Prostate gland (tissue), 2 donors: ENCODE results near the gene LRRC75B.

Experiments
- POLR2A ChIP-seq: fragments of 450-650 bp; IDR thresholded peaks from one replicate; pipeline ENCODE4 v1.6.1; 2016; ENCODE audit warnings: antibody characterized with exemption, mild to moderate bottlenecking
- TF ChIP-seq, protein P1 (sequence below), 4 experiments: fragments of 200-600 bp in 2 of 4; fragments of 450-650 bp in 2 of 4; sonication (generic) in 2 of 4; IDR thresholded peaks; 1 replicate in 3 of 4; 2 replicates in 1 of 4; pipeline ENCODE4 v1.5.1; 2016 to 2019; ENCODE audit warnings: antibody characterized with exemption in 4 of 4, mild to moderate bottlenecking in 2 of 4, moderate library complexity in 2 of 4

GRCh38 chr22:24555165-24556039 lies 37.5 kb downstream of the LRRC75B start, which contains the start of gene SNRPD3:
- TF ChIP-seq, protein P1, sequence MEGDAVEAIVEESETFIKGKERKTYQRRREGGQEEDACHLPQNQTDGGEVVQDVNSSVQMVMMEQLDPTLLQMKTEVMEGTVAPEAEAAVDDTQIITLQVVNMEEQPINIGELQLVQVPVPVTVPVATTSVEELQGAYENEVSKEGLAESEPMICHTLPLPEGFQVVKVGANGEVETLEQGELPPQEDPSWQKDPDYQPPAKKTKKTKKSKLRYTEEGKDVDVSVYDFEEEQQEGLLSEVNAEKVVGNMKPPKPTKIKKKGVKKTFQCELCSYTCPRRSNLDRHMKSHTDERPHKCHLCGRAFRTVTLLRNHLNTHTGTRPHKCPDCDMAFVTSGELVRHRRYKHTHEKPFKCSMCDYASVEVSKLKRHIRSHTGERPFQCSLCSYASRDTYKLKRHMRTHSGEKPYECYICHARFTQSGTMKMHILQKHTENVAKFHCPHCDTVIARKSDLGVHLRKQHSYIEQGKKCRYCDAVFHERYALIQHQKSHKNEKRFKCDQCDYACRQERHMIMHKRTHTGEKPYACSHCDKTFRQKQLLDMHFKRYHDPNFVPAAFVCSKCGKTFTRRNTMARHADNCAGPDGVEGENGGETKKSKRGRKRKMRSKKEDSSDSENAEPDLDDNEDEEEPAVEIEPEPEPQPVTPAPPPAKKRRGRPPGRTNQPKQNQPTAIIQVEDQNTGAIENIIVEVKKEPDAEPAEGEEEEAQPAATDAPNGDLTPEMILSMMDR (IDR thresholded peaks at IDR 0.05), result peak in 2 of 4 experiments; percentile 41 to 51
- peak; percentile 65 for TF ChIP-seq POLR2A
